Measurements from ENCODE around the gene ZNF669.
A peak's percentile ranks its signal among the peaks of the same experiment; 100 is the strongest.

The ZNF669 gene

GRCh38 chr1:247060771-247061170 is 43.4 kb downstream of the ZNF669 start:
- peak in 2 of 4 experiments; percentile 25 to 44 for DNase-seq

DNA sequence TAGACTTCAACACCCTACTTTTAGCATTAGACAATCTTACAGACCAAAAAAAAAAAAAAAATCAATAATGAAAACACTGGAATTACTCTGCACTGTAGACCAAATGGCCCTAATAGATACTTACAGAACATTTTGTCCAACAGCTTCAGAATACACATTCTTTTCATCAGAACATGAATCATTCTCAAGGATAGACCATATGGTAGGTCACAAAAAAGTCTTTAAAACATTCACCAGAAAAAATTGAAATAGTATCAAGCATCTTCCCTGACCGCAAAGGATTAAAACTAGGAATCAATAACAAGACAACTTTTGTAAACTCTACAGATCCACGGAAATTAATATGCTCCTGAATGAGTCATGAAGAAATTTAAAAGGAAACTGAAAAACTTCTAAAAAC is 48.1 kb downstream of the ZNF669 start:
- no peak for DNase-seq

GRCh38 chr1:247054992-247055415 is 49.2 kb downstream of the ZNF669 start:
- DNase-seq = no peak

Measured in suppressor macrophage (primary cell).